GM12878 (cell line): ENCODE data around the gene COMMD10. TPM values are rescaled to one million over a fixed set of nuclear protein-coding genes. Genes with fewer than 3 reads are reported as not detected.

Experiments used
- ATAC-seq: fragments of 200-7000 bp; cut with Tn5 transposase; 3 replicates; pipeline ENCODE4 v1.9.1; 2020; ENCODE audit warnings: mild to moderate bottlenecking, moderate library complexity
- BruUV-seq: library from RNA; stranded (reverse); fragments of 400-500 nt; replicated peaks from 2 replicates; lab custom pipeline; 2021; lab: Mats Ljungman, UMichigan
- CTCF ChIA-PET: fragments of 300-600 bp; sonication (Branson Sonifier 250); formaldehyde crosslinking; extraction: SDS; loops from one replicate; lab custom pipeline; 2021; ENCODE audit warnings: inconsistent platforms; lab: Yijun Ruan, JAX
- POLR2A ChIA-PET: fragments of 350-600 bp; formaldehyde crosslinking; extraction: SDS; loops from one replicate; lab custom pipeline; 2021; ENCODE audit warnings: inconsistent platforms; lab: Charles Lee
- RAD21 ChIA-PET: fragments of 300-600 bp; sonication (Branson Sonifier 250); formaldehyde crosslinking; loops from one replicate; lab custom pipeline; 2023; ENCODE audit warnings: antibody characterized with exemption; ENCODE audit not compliant: unreplicated experiment; lab: Charles Lee
- SMC1A ChIA-PET: fragments of 300-600 bp; sonication (Branson Sonifier 250); formaldehyde crosslinking; loops from one replicate; lab custom pipeline; 2023; ENCODE audit not compliant: unreplicated experiment, uncharacterized antibody; lab: Charles Lee
- DNase-seq: peaks from one replicate; pipeline ENCODE4 v3.0.0-alpha.2; 2011; ENCODE audit warnings: low read depth, low spot score
- FAIRE-seq: peaks from 3 replicates; lab custom pipeline; 2011; peaks lifted over from hg19 to GRCh38; lab: Jason Lieb, UNC
- H2AFZ ChIP-seq: 2 replicates; pipeline ENCODE4 v1.6.0; 2011; ENCODE audit warnings: low read depth, low read length, control low read depth; ENCODE audit not compliant: control insufficient read depth
- H3K27ac ChIP-seq: 2 replicates; pipeline ENCODE4 v1.5.1; 2011; ENCODE audit warnings: control low read depth; ENCODE audit not compliant: control insufficient read depth, insufficient read depth
- H3K27me3 ChIP-seq, 2 experiments: replicated peaks in 1 of 2; 2 replicates each; pipeline versions ENCODE4 v1.6.0 to v1.6.1; 2011; ENCODE audit warnings: low read length in 1 of 2; ENCODE audit not compliant: control insufficient read depth in 2 of 2, insufficient read depth in 2 of 2
- H3K36me3 ChIP-seq, 2 experiments: 2 replicates each; pipeline ENCODE4 v1.5.1; 2011; ENCODE audit warnings: low read length in 1 of 2; ENCODE audit not compliant: control insufficient read depth in 2 of 2, insufficient read depth in 2 of 2
- H3K4me1 ChIP-seq: 2 replicates; pipeline ENCODE4 v1.6.1; 2011; ENCODE audit warnings: mild to moderate bottlenecking, low read length, moderate library complexity, mixed read lengths; ENCODE audit not compliant: control insufficient read depth, insufficient read depth
- H3K4me2 ChIP-seq: 2 replicates; pipeline ENCODE4 v1.6.0; 2011; ENCODE audit warnings: control low read depth; ENCODE audit not compliant: control insufficient read depth, insufficient read depth
- H3K4me3 ChIP-seq: fragments of 200-600 bp; sonication (generic); 2 replicates; pipeline ENCODE4 v1.5.1; 2016
- H3K79me2 ChIP-seq: 2 replicates; pipeline ENCODE4 v1.6.0; 2011; ENCODE audit warnings: low read length; ENCODE audit not compliant: control insufficient read depth, insufficient read depth
- H3K9ac ChIP-seq: 2 replicates; pipeline ENCODE4 v1.8.0; 2011; ENCODE audit warnings: low read length, control low read depth, mixed read lengths; ENCODE audit not compliant: control insufficient read depth, insufficient read depth
- H3K9me3 ChIP-seq: replicated peaks from 3 replicates; pipeline ENCODE4 v1.5.1; 2011; ENCODE audit warnings: mild to moderate bottlenecking, low read length; ENCODE audit not compliant: control insufficient read depth, insufficient read depth
- H4K20me1 ChIP-seq: 2 replicates; pipeline ENCODE4 v1.6.0; 2011; ENCODE audit not compliant: control insufficient read depth, insufficient read depth
- ESRRA ChIP-seq: IDR thresholded peaks from 2 replicates; pipeline ENCODE4 v1.6.1; 2012; ENCODE audit warnings: mild to moderate bottlenecking, low read length, improper control_type of control experiment
- RAD21 ChIP-seq: IDR thresholded peaks from 2 replicates; pipeline ENCODE4 v1.6.1; 2011; ENCODE audit warnings: mild to moderate bottlenecking, low read depth, low read length, moderate library complexity; ENCODE audit not compliant: insufficient read depth
- RCOR1 ChIP-seq: conservative IDR thresholded peaks from 2 replicates; pipeline ENCODE4 v1.6.1; 2012; ENCODE audit warnings: low read depth, low read length, improper control_type of control experiment
- SMC3 ChIP-seq: IDR thresholded peaks from 2 replicates; pipeline ENCODE4 v1.6.1; 2011; ENCODE audit warnings: low read length, improper control_type of control experiment, borderline replicate concordance
- WGBS: methylation state at CpG from one replicate; pipeline ENCODE4 v1.1.6; 2016; ENCODE audit warnings: low lambda C conversion rate; ENCODE audit not compliant: insufficient replicate concordance, insufficient coverage; ENCODE audit errors: missing lambda C conversion rate; 5-methylcytosine and 5-hydroxymethylcytosine counted together
- in situ Hi-C: fragments of 300-500 bp; cut with MboI; formaldehyde crosslinking; loops from 9 replicates; pipeline ENCODE4 v1.14.3; 2018; ENCODE audit warnings: mixed read lengths
- intact Hi-C: fragments of 100-400 bp; cut with micrococcal nuclease; formaldehyde crosslinking; loops from one replicate; pipeline ENCODE4 v1.14.2; 2022; ENCODE audit not compliant: unreplicated experiment
- polyA plus RNA-seq, 11 experiments: library from polyadenylated mRNA; depleted of rRNA in 4 of 11; unstranded in 6 of 11; stranded (reverse) in 5 of 11; fragments of >200 nt; fragmentation: Nextera tagmentation in 4 of 11; fragmentation: Illumina TruSeq in 1 of 11; extraction: Ambion mirVana in 4 of 11; extraction: Trizol in 1 of 11; gene quantifications; 1 replicate in 1 of 11; 2 replicates in 10 of 11; pipeline versions ENCODE4 v1.2.1 to v1.2.3, GENCODE V29; 2011 to 2016; ENCODE audit warnings: inconsistent platforms in 2 of 11, missing spikeins in 2 of 11, low read depth in 1 of 11
- total RNA-seq, 4 experiments: library from RNA; depleted of rRNA in 3 of 4; stranded (reverse); fragments of >200 nt in 3 of 4; fragmentation: Illumina TruSeq in 1 of 4; extraction: Trizol in 1 of 4; gene quantifications; 2 replicates each; pipeline versions ENCODE4 v1.2.1 to v1.2.3, GENCODE V29; 2013 to 2021
- TF ChIP-seq, protein P1 (sequence below), 3 experiments: IDR thresholded peaks in 2 of 3; conservative IDR thresholded peaks in 1 of 3; 2 replicates each; pipeline ENCODE4 v1.5.1; 2011; ENCODE audit warnings: low read depth in 3 of 3, low read length in 3 of 3, mild to moderate bottlenecking in 3 of 3, control low read depth in 2 of 3, moderate library complexity in 2 of 3, inconsistent platforms in 1 of 3, mixed read lengths in 1 of 3; ENCODE audit not compliant: control insufficient read depth in 2 of 3, insufficient read depth in 1 of 3; ENCODE audit errors: extremely low read depth in 1 of 3

The COMMD10 gene
- total and polyA plus RNA-seq, 10 of the 15 experiments (the other 5 are each of a cell fraction or from before 2014, with no cell fraction given), result 19.6 to 98.7 (median 28.0) TPM

DNA sequence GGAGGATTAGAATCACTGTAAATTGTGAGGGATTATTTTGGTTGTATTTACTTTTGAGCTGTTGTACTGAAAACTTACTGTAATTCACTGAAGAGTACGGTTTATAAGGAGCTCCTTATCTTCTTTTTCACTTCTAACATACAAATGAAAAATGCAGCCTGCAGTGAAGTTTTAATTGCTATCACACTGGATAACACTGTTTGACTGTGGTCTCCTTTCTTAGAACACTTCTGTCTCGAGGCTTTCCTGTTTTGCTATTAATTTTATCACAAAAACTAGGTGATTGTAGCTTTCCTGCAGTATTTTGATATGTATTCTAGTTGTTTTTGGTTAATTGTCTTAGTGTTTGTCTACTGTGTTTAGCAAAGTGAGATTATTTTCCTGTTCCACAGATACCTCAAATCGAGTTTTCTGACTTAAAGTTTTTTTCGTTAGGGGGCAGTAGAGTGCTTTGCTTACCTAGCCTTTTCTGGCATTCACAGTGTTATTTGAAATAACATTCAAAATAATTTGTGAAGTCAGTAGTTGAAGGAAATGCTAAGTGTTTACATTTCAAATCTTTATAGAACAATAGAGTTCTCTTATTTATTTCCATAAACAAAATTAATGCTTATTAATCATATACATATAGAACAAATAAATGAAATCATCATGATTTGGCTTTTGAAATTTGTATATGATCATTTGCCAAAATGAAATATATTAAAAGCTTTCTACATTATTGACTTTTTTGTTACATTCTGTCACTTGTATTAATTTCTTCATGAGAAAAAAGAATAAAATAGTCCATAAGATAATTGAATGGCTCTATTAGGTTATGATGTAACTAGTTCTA is 52.9 kb downstream of the COMMD10 start:
- SMC1A ChIA-PET, result interaction anchor here (0.7 to 5.1 kb wide), 50 partner anchors 9 to 958 kb away, joined by 3 to 58 read pairs (median 4); partner anchors contain the start of gene SEMA6A
- RAD21 ChIA-PET, result interaction anchor here (0.6 to 4.3 kb wide), 22 partner anchors 61 to 1806 kb away, joined by 3 to 34 read pairs (median 4); partner anchors contain the start of gene SEMA6A
- intact Hi-C loops, result loop anchor here (1.0 to 10.0 kb wide), 7 partner anchors 135 to 811 kb away; no protein-coding TSS in a partner anchor
- Histone ChIP-seq H3K9ac (no peak overlapping the region), H3K27ac (no peak overlapping the region), H3K4me3 (no peak overlapping the region), H2AFZ (no peak overlapping the region), H3K4me2 (no peak overlapping the region), H3K27me3 (no peaks in the 10 kb centered on the region), H3K9me3 (no peaks in the 10 kb centered on the region), H3K4me1 (peaks cover 3% of the 10 kb centered on the region; the same call in 1 of the 2 replicates), H3K79me2 (no peaks in the 10 kb centered on the region), H3K36me3 (no peaks in the 10 kb centered on the region), H4K20me1 (no peaks in the 10 kb centered on the region)
- no TSS peak for BruUV-seq
- FAIRE-seq, result peak; percentile 66
- ATAC-seq, result peak; percentile 72
- peak; percentile 67; the same call in 1 of the 2 replicates for TF ChIP-seq SMC3
- TF ChIP-seq, protein P1, sequence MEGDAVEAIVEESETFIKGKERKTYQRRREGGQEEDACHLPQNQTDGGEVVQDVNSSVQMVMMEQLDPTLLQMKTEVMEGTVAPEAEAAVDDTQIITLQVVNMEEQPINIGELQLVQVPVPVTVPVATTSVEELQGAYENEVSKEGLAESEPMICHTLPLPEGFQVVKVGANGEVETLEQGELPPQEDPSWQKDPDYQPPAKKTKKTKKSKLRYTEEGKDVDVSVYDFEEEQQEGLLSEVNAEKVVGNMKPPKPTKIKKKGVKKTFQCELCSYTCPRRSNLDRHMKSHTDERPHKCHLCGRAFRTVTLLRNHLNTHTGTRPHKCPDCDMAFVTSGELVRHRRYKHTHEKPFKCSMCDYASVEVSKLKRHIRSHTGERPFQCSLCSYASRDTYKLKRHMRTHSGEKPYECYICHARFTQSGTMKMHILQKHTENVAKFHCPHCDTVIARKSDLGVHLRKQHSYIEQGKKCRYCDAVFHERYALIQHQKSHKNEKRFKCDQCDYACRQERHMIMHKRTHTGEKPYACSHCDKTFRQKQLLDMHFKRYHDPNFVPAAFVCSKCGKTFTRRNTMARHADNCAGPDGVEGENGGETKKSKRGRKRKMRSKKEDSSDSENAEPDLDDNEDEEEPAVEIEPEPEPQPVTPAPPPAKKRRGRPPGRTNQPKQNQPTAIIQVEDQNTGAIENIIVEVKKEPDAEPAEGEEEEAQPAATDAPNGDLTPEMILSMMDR (IDR thresholded peaks at IDR 0.05 in 2 of 3, conservative IDR thresholded peaks at IDR 0.05 in 1 of 3; ENCODE audit: control insufficient read depth in 2 of 3, extremely low read depth in 1 of 3, insufficient read depth in 1 of 3, low read depth in 3 of 3, low read length in 3 of 3), result peak; percentile 55 to 70 (median 62); a peak in 5 of 6 replicates
- TF ChIP-seq RCOR1, result no peak
- no peak for TF ChIP-seq ESRRA
- TF ChIP-seq RAD21, result peak; percentile 95
- POLR2A ChIA-PET, result interaction anchor here (1.0 to 1.7 kb wide), 2 partner anchors 221 to 436 kb away, joined by 3 read pairs; no protein-coding TSS in a partner anchor
- peak; percentile 12 for DNase-seq
- 32% methylated on average over 4 of the region's 4 CpGs for WGBS
- in situ Hi-C loops, result loop anchor here (5.0 to 25.0 kb wide), 2 partner anchors 425 to 805 kb away; partner anchors contain the start of gene SEMA6A
- CTCF ChIA-PET, result interaction anchor here (0.6 to 5.1 kb wide), 54 partner anchors 9 to 822 kb away, joined by 3 to 46 read pairs (median 4); partner anchors contain the start of gene SEMA6A
